IPS-15b (cell line): ENCODE measurements around the gene MMS22L.

Experiments
- H3K27me3 ChIP-seq: one replicate; pipeline ENCODE4 v1.6.1; 2013; ENCODE audit warnings: low read length; ENCODE audit not compliant: control insufficient read depth, insufficient read depth
- H3K36me3 ChIP-seq: one replicate; pipeline ENCODE4 v1.6.1; 2013; ENCODE audit warnings: low read length; ENCODE audit not compliant: control insufficient read depth, insufficient read depth
- H3K4me1 ChIP-seq: one replicate; pipeline ENCODE4 v1.6.1; 2013; ENCODE audit warnings: mild to moderate bottlenecking, low read length; ENCODE audit not compliant: control insufficient read depth, insufficient read depth
- H3K4me3 ChIP-seq: one replicate; pipeline ENCODE4 v1.5.1; 2013; ENCODE audit warnings: low read depth, low read length
- H3K9ac ChIP-seq: one replicate; pipeline ENCODE4 v1.6.1; 2013; ENCODE audit warnings: low read depth, mild to moderate bottlenecking, low read length
- H3K9me3 ChIP-seq: one replicate; pipeline ENCODE4 v1.6.1; 2013; ENCODE audit warnings: mild to moderate bottlenecking, low read length; ENCODE audit not compliant: control insufficient read depth, insufficient read depth

The MMS22L gene, protein sequence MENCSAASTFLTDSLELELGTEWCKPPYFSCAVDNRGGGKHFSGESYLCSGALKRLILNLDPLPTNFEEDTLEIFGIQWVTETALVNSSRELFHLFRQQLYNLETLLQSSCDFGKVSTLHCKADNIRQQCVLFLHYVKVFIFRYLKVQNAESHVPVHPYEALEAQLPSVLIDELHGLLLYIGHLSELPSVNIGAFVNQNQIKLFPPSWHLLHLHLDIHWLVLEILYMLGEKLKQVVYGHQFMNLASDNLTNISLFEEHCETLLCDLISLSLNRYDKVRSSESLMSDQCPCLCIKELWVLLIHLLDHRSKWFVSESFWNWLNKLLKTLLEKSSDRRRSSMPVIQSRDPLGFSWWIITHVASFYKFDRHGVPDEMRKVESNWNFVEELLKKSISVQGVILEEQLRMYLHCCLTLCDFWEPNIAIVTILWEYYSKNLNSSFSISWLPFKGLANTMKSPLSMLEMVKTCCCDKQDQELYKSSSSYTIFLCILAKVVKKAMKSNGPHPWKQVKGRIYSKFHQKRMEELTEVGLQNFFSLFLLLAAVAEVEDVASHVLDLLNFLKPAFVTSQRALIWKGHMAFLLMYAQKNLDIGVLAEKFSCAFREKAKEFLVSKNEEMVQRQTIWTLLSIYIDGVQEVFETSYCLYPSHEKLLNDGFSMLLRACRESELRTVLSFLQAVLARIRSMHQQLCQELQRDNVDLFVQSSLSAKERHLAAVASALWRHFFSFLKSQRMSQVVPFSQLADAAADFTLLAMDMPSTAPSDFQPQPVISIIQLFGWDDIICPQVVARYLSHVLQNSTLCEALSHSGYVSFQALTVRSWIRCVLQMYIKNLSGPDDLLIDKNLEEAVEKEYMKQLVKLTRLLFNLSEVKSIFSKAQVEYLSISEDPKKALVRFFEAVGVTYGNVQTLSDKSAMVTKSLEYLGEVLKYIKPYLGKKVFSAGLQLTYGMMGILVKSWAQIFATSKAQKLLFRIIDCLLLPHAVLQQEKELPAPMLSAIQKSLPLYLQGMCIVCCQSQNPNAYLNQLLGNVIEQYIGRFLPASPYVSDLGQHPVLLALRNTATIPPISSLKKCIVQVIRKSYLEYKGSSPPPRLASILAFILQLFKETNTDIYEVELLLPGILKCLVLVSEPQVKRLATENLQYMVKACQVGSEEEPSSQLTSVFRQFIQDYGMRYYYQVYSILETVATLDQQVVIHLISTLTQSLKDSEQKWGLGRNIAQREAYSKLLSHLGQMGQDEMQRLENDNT

DNA sequence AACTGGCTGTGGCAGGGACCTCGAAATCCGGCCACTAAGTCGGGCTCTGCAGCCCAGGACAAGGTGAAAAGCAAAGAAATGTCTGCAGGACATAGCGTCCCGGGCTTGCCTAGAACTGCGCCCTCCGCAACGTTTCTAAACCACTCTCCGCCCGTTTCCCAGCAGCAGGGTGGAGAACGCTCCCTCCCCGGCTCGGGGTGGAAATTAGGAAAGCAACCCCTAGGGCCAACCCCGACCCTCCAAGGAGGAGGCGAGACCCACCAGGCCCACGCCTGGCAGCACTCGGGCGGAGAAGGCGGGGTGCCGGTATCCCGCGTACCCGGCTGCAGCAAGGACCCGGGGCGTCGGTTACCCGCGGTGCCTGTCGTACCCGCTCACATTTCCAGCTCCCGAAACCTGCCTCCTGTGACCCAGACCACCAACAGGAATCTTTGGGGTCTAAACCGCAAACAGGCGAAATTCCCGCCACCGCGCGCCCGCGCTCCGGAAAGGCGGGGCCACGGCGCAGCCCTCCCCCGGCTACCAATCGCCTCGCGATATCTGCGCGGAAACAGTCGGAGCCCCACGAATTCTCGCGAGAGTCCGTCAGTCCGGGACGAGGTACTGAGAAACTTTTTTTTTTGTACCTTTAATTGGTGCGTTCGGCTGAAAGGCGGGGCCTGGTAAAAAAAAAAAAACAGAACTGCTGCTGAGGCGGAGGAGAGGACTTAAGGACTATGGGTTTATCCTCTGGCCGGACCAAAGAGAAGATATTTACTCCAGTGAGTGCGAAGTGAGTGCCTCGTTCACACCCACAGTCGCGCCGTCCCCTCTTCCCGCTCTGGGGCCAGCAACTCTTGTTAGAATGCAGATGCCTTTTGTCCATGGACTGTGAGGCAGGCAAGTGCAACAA is at the start of gene MMS22L:
TSS of gene MMS22L (minus strand) at position 491 of the 892 bp plus-strand sequence. CDS start 739 bp downstream, outside the sequence.
- Histone ChIP-seq H3K9ac (peak within 1 kb of the TSS; percentile 98), H3K9me3 (no peaks in the 10 kb centered on the region), H3K27me3 (no peaks in the 10 kb centered on the region), H3K4me3 (peak within 1 kb of the TSS; percentile 61), H3K4me1 (peaks cover 3% of the 10 kb centered on the region), H3K36me3 (peaks cover 7% of the 10 kb centered on the region)

DNA sequence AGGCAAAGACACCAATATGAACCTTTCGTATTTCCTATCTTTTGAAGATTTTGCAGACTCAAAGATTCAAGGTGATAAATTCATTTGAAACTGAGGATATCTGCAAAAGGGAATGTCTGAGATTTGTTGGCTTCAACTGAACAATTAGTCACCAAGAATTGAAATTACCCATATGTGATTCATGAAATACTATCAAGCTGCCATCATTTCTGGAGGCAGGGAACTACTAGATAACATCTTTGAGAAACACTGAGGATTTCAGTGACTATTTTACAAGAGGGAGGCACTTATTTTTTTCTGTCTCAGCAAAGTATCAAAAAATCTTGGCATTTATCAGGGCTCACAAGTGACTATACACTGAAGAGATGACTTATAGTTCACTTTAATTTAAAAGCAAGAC is 39.8 kb upstream of the MMS22L start:
- Histone ChIP-seq H3K36me3 (no peaks in the 10 kb centered on the region), H3K9ac (no peak overlapping the region), H3K4me3 (no peak overlapping the region), H3K27me3 (no peaks in the 10 kb centered on the region), H3K4me1 (peaks cover 4% of the 10 kb centered on the region), H3K9me3 (no peaks in the 10 kb centered on the region)

DNA sequence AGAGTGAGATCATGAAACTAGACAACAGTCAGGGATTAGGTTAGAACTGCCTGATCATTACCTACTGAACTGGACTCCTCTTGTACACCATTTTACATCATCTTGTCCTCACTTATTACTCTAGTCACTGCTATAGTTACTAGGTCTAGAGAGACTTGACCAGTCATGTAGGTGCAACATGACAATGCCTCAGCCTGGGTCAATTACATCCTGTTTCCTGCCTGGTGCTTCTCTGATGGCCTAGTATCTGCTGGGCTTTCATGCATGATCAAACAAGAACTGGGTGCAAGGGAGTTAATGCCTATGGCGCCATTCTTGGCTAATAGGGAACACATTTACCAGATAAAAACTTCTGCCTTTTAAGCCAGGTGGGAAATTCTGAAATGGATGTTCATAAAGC is 39.2 kb upstream of the MMS22L start:
- no peaks in the 10 kb centered on the region for H3K27me3 ChIP-seq
- H3K36me3 ChIP-seq, result no peaks in the 10 kb centered on the region
- no peak overlapping the region for H3K9ac ChIP-seq
- peaks cover 4% of the 10 kb centered on the region for H3K4me1 ChIP-seq
- no peak overlapping the region for H3K4me3 ChIP-seq
- no peaks in the 10 kb centered on the region for H3K9me3 ChIP-seq

DNA sequence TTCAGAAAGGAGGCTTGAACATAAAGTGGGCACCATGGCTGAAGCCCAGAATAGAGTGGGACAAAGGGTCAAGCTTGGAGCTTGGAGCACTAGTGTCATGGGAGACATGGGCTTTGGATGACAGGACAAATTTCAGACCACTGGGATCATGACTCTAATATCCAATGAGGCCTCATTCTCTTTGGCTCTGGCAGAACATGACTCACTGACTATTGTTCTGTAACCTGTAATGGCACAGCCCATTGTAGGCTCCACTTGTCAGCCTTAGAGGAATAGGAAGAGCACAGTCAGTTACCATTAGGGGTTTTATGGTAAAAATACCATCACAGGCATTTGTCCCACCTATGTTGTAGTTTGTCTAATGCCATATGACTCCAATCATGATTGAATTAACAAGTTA is 34.0 kb upstream of the MMS22L start:
- H3K4me1 ChIP-seq, result peaks cover 4% of the 10 kb centered on the region
- H3K9ac ChIP-seq, result no peak overlapping the region
- no peaks in the 10 kb centered on the region for H3K9me3 ChIP-seq
- no peaks in the 10 kb centered on the region for H3K27me3 ChIP-seq
- H3K4me3 ChIP-seq, result no peak overlapping the region
- H3K36me3 ChIP-seq, result no peaks in the 10 kb centered on the region

DNA sequence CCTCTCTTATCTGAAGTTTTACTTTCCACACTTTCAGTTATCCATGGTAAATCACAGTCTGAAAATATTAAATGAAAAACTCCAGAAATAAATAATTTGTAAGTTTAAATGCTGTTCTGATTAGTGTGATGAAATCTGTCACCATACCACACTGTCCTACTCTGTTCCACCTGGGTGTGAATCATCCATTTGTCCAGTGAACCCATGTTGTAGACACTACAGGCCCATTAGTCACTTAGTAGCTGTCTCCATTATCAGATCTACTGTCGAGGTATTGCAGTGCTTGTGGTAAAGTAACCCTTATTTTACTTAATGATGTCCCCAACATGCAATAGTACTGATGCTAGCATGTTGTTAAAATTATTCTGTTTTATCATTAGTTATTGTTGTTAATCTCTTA is 29.2 kb upstream of the MMS22L start:
- Histone ChIP-seq H3K4me3 (no peak overlapping the region), H3K9me3 (no peaks in the 10 kb centered on the region), H3K4me1 (peaks cover under 1% of the 10 kb centered on the region), H3K9ac (no peak overlapping the region), H3K36me3 (no peaks in the 10 kb centered on the region), H3K27me3 (no peaks in the 10 kb centered on the region)

DNA sequence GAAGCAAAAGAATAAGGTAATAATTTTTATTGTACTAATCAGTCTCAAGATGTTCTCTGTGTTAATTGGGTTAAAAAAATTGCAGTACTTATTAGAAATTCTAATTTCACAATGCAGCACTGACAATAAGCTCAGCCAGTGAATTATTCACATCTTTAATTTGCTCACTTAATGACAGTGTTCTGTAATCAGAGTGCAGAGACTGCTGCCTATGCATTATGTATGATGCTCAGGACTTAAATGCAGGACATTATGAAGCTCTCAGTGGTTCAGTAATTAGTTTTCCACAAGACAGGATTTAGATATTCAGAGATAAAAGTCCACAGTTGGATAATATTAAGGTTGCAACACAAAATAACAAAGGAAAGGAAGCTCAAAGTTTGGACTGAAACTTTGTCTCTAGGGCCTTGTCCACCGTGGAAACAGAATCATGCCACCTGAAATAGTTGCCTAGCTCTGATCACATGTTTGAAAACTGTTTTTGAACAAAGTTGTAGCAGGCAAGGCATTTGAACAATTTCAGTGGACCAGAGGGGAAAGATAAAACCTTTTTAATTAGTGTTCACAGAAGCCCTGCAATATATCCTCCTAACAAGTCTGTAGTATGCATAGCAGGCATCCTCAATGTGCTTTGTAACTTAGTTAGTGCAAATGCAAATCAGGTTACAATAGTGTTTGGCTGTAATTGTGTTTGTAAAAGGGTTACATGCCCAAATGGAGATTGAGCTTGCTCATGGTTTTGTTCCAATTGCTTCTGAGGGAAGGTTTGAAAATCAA is 23.7 kb upstream of the MMS22L start:
- Histone ChIP-seq H3K27me3 (no peaks in the 10 kb centered on the region), H3K4me3 (no peak overlapping the region), H3K36me3 (no peaks in the 10 kb centered on the region), H3K9ac (no peak overlapping the region), H3K4me1 (peaks cover 3% of the 10 kb centered on the region), H3K9me3 (no peaks in the 10 kb centered on the region)

DNA sequence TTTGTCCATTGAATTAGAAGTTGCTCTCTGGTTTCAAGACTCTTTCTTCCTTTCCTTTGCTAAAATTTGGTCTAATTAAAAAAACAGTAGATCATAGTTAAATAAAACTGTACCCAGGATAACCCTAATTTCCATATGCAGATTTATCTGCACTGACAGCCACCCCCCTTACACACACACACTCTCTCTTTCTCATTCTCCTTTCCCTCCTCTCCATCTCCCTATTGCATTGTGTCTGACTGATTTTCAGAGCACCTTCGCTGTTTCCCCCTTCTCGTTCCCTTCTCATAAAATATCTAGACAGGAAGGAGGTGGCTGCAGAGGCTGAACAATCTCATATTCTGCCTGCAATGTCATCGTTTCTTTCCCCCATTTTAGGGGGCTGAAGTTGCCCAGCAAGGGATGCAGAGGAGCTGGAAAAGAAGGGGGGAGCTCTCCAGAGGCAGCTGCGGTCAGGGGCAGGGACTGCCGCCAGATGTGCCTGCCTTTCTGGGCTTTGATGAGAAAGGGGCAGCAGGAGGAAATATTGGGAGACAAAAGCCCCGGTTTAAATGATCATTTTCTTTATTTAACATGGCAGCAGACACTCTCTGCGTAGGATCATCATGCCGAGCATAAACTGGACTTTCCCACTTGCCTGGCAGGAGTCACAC is 22.5 kb upstream of the MMS22L start:
- Histone ChIP-seq H3K27me3 (no peaks in the 10 kb centered on the region), H3K9me3 (no peaks in the 10 kb centered on the region), H3K36me3 (no peaks in the 10 kb centered on the region), H3K4me3 (peak overlapping the region; percentile 16), H3K4me1 (peaks cover 3% of the 10 kb centered on the region), H3K9ac (no peak overlapping the region)

DNA sequence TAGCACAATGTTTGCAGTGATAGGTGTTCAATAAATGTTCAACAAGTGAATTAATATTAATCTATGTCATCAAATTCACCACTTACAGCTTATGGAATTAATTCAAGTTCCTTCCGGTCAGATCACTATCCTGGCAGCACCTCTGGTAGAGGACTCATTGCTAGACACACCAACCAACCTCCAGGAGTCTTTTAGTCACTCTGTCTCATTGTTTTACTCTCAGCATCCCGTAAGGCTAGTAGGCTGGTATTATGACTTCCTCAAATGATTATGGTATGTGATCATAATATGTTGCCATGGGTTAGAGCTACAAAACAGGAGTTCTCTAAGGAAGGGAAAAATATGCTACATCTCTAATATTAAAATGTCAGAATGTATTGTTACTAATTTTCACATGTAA is 21.7 kb upstream of the MMS22L start:
- Histone ChIP-seq H3K4me3 (no peak overlapping the region), H3K9ac (no peak overlapping the region), H3K9me3 (no peaks in the 10 kb centered on the region), H3K27me3 (no peaks in the 10 kb centered on the region), H3K4me1 (peaks cover 3% of the 10 kb centered on the region), H3K36me3 (no peaks in the 10 kb centered on the region)

DNA sequence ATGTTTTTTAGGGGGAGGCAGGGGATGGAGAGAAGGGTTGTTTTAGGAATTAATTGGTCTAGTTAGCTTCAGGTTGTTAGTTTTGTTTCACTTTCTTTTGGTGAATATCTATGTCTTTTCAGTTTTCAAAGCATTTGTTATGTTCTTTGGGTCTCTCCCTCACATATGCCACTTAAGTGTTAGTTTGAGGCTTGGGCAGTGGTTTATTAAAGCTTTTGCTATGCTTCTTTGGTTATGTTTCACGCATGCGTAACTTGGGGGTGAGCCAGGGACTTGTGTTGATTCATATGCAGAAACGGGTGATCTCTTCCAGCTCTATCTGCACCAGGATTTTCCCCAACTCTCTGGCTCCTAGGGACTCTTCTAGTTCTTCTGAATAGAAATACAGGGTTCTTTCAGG is 11.4 kb upstream of the MMS22L start:
- H3K4me3 ChIP-seq, result no peak overlapping the region
- H3K4me1 ChIP-seq, result peaks cover 5% of the 10 kb centered on the region
- H3K36me3 ChIP-seq, result no peaks in the 10 kb centered on the region
- H3K27me3 ChIP-seq, result no peaks in the 10 kb centered on the region
- no peaks in the 10 kb centered on the region for H3K9me3 ChIP-seq
- no peak overlapping the region for H3K9ac ChIP-seq

DNA sequence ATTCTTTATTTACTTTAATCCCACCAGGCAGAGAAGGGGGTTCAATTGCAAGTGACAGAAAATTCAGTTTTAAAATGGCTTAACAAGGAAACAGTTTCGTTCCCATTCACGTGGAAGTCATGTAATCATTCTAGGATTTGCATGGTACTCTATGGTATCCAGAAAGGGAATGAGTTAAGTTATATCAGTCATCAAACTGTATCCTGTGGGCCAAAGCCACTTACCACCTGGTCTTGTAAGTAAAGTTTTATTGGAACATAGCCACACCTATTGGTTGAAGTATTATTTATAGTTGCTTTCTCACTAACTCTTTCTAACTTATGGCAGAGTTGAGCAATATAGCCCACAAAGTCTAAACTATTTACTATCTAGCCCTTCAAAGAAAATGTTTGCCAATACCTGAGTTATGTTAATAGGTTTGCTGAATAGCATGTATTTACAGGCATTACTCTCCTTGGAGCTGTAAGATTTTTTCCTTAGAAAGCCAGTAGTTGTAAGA is 10.2 kb upstream of the MMS22L start:
- no peak overlapping the region for H3K4me3 ChIP-seq
- H3K36me3 ChIP-seq, result no peaks in the 10 kb centered on the region
- H3K9ac ChIP-seq, result no peak overlapping the region
- no peaks in the 10 kb centered on the region for H3K27me3 ChIP-seq
- H3K4me1 ChIP-seq, result peaks cover 5% of the 10 kb centered on the region
- no peaks in the 10 kb centered on the region for H3K9me3 ChIP-seq
